ENCODE results near the gene ZNF80. TPM values are rescaled to one million over a fixed set of nuclear protein-coding genes. Genes with fewer than 3 reads are reported as not detected.
"Not testable (repeated sequence)": the region's sequence is repeated elsewhere in the genome, so short reads cannot be mapped to it uniquely, and the experiment has no call there.

The ZNF80 gene
- total RNA-seq (under 1 TPM; 0.65 to 0.97 TPM), total RNA-seq (0.83 to 1.7 reads per million in 2 donors)

DNA sequence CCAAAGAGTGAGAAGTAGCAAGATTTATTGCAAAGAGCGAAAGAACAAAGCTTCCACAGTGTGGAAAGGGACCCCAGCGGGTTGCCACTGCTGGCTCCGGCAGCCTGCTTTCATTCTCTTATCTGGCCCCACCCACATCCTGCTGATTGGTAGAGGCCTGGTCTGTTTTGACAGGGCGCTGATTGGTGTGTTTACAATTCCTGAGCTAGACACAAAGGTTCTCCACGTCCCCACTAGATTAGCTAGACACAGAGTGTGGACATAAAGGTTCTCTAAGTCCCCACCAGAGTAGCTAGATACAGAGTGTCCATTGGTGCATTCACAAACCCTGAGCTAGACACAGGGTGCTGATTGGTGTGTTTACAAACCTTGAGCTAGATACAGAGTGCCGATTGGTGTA, at the start of gene ZNF80:
TSS of gene ZNF80 (minus strand) at position 101 of the 400 bp plus-strand sequence. CDS start 504 bp downstream, outside the sequence.
- not testable (repeated sequence) for DNase-seq; ATAC-seq; H3K27me3 Mint-ChIP-seq; H3K36me3 Mint-ChIP-seq (ENCODE audit: low read depth); H3K9me3 ChIP-seq (ENCODE audit: control insufficient read depth, low read length, poor library complexity, severe bottlenecking)
- Mint-ChIP-seq H3K4me1 (peaks cover 18% of the 10 kb centered on the region), H3K4me3 (peak within 1 kb of the TSS; percentile 69), H3K27ac (peak within 1 kb of the TSS; percentile 73)

DNA sequence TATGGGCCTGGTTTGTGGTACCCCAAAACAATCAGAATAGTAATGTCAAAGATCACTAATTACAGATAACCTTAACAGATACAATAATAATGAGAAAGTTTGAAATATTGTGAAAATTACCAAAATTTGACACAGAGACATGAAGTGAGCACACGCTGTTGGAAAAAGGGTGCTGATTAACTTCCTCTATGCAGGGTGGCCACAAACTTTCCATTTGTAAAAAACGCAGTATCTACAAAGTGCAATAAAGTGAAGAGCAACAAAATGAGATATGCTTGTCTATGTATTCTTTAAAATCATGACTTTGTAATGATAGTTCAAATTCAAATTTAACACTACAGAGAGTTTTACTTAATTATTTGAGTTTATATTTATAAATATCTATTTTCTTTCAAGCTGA, 48.9 kb upstream of the ZNF80 start:
- no peak for ATAC-seq
- no peak for DNase-seq
- Mint-ChIP-seq H3K4me3 (peak overlapping the region; percentile 80), H3K27me3 (no peaks in the 10 kb centered on the region), H3K36me3 (ENCODE audit: low read depth) (no peaks in the 10 kb centered on the region), H3K4me1 (peaks cover 22% of the 10 kb centered on the region), H3K27ac (peak overlapping the region; percentile 94)
- H3K9me3 ChIP-seq (ENCODE audit: control insufficient read depth, low read length, poor library complexity, severe bottlenecking) = no peaks in the 10 kb centered on the region

DNA sequence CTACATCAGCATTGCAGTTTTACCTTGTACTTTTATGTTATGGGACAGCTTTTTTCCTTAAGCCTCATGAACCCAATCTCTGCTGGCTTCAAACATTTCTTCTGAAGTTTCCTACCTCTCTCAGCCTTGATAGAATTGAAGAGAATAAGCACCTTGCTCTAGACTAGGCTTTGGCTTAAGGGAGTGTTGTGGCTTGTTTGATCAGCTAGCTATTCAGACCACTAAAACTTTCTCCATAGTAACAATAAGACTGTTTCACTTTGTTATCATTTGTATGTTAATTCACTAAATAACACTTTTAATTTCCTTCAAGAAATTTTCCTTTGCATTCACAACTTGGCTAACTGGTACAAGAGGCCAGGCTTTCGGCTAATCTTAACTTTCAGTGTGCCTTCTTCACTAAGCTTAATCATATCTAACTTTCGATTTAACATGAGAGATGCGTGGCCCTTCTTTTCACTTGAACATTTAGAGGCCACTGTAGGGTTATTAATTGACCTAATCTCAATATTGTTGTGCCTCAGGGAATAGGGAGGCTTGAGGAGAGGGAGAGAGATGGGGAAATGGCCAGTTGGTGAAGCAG, 48.4 kb upstream of the ZNF80 start:
- H3K27me3 Mint-ChIP-seq = no peaks in the 10 kb centered on the region
- H3K4me3 Mint-ChIP-seq = peak overlapping the region; percentile 80
- peaks cover 17% of the 10 kb centered on the region for H3K4me1 Mint-ChIP-seq
- no peak for DNase-seq
- ATAC-seq = peak; percentile 92
- H3K9me3 ChIP-seq (ENCODE audit: control insufficient read depth, low read length, poor library complexity, severe bottlenecking) = no peaks in the 10 kb centered on the region
- H3K27ac Mint-ChIP-seq = peak overlapping the region; percentile 94
- H3K36me3 Mint-ChIP-seq (ENCODE audit: low read depth) = no peaks in the 10 kb centered on the region

DNA sequence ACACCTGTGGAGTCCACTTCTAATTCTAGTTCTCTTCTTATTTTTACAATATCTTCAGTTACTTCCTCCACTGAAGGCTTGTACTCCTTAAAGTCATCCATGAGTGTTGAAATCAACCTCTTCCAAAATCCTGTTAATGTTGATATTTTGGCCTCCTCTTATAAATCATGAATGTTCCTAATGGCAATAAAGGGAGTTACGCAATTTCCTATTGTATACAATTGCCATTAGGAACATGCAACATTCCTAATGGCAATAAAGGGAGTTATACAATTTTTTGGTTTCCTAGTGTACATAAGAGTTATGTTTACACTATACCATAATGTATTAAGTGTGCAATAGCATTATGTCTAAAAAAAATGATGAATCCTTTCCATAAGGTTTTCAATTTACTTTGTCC, 47.3 kb upstream of the ZNF80 start:
- peak overlapping the region; percentile 94 for H3K27ac Mint-ChIP-seq
- no peak for ATAC-seq
- no peak for DNase-seq
- H3K4me1 Mint-ChIP-seq = peaks cover 12% of the 10 kb centered on the region
- H3K36me3 Mint-ChIP-seq (ENCODE audit: low read depth) = no peaks in the 10 kb centered on the region
- H3K9me3 ChIP-seq (ENCODE audit: control insufficient read depth, low read length, poor library complexity, severe bottlenecking) = no peaks in the 10 kb centered on the region
- H3K4me3 Mint-ChIP-seq = no peak overlapping the region
- no peaks in the 10 kb centered on the region for H3K27me3 Mint-ChIP-seq

DNA sequence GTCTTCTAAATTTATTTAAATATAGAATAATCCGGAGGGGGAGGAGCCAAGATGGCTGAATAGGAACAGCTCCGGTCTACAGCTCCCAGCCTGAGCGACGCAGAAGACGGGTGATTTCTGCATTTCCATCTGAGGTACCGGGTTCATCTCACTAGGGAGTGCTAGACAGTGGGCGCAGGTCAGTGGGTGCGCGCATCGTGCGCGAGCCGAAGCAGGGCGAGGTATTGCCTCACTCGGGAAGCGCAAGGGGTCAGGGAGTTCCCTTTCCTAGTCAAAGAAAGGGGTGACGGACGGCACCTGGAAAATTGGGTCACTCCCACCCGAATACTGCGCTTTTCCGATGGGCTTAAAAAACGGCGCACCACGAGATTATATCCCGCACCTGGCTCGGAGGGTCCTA, 39.5 kb upstream of the ZNF80 start:
- not testable (repeated sequence) for H3K27ac Mint-ChIP-seq; H3K9me3 ChIP-seq (ENCODE audit: control insufficient read depth, low read length, poor library complexity, severe bottlenecking); H3K27me3 Mint-ChIP-seq; H3K4me1 Mint-ChIP-seq; ATAC-seq; H3K4me3 Mint-ChIP-seq; DNase-seq; H3K36me3 Mint-ChIP-seq (ENCODE audit: low read depth)

DNA sequence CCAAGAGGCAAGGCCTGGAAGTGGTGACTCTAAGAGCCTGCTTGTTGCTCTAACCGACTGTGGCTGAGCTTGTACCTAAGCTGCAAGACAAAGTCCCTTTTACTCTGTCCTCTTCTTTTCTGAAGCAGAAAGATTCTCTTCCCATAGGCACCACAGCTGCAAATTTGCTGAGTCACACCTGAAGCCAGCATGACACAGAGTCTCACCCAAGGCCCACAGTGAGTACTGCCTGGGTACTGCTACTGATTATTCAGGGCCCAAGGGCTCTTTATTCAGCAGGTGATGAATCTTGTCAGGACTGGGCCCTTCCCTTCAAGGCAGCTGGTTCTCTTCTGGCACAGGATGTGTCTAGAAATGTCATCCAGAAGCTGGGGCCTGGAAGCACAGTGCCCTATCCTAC, 37.6 kb upstream of the ZNF80 start:
- DNase-seq (no peak), ATAC-seq (no peak)
- H3K27me3 Mint-ChIP-seq = no peaks in the 10 kb centered on the region
- no peak overlapping the region for H3K4me3 Mint-ChIP-seq
- H3K9me3 ChIP-seq (ENCODE audit: control insufficient read depth, low read length, poor library complexity, severe bottlenecking) = no peaks in the 10 kb centered on the region
- H3K27ac Mint-ChIP-seq = no peak overlapping the region
- H3K4me1 Mint-ChIP-seq = no peaks in the 10 kb centered on the region
- H3K36me3 Mint-ChIP-seq (ENCODE audit: low read depth) = no peaks in the 10 kb centered on the region

DNA sequence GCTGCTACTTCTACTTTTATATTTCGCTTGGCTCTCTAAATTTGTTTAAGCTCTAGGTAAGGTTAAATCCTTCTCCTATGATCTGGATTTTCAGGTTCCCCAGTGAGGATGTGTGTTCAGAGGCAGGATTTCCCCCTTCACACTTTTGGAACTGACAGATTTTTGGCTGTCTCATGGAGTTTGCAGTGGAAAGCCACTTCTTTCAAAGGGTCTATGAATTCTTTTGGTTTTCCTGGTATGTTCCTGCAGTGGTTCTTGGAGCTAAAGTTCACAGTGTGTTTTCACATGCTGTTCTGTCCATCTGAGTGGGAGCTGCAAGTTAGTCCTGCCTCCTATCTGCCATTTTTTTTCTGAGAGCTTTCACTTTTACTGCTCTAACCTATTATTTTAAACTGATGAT, 34.9 kb upstream of the ZNF80 start:
- H3K4me1 Mint-ChIP-seq = no peaks in the 10 kb centered on the region

DNA sequence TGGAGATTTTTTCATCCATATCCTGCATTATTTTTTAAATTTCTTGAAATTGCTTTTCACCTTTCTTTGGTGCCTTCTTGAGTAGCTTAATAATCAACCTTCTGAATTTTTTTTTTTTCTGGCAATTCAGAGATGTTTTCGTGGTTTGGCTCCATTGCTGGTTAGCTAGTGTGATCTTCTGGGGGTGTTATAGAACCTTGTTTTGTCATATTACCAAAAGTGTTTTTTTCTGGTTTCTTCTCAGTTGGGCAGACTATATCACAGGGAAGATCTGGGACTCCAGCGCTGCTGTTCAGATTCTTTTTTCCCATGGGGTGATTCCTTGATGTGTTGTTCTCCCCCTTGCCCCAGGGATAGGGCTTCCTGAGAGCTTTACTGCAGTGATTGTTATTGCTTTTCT, 32.6 kb upstream of the ZNF80 start:
- H3K9me3 ChIP-seq (ENCODE audit: control insufficient read depth, low read length, poor library complexity, severe bottlenecking) = no peaks in the 10 kb centered on the region
- Mint-ChIP-seq H3K4me1 (no peaks in the 10 kb centered on the region), H3K36me3 (ENCODE audit: low read depth) (no peaks in the 10 kb centered on the region), H3K27ac (no peak overlapping the region), H3K4me3 (no peak overlapping the region), H3K27me3 (no peaks in the 10 kb centered on the region)
- ATAC-seq = no peak
- no peak for DNase-seq

More for the DNA sequence above, 34.9 kb upstream of the ZNF80 start:
- no peak overlapping the region for H3K27ac Mint-ChIP-seq
- H3K36me3 Mint-ChIP-seq (ENCODE audit: low read depth) = no peaks in the 10 kb centered on the region
- H3K27me3 Mint-ChIP-seq = no peaks in the 10 kb centered on the region
- DNase-seq (no peak), ATAC-seq (no peak)
- no peaks in the 10 kb centered on the region for H3K9me3 ChIP-seq (ENCODE audit: control insufficient read depth, low read length, poor library complexity, severe bottlenecking)
- no peak overlapping the region for H3K4me3 Mint-ChIP-seq

DNA sequence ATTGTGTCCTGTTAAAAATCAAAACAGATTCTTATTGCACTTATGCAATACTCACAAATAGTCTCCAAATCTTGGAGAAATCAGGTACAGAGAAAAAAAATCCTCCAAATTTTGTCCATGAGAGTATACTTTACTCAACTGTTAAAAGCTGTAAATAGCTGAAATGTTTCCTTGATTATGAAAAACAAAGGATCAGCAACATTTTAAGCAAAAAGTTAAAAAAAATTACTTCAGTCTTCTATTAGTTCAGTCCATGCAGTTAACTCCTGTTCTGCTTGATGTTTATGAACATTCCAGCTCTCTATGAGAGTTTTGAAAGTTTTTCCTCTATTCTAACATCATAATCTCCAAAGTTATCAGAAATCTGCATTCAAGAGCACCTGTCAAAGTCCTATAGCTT, 22.8 kb upstream of the ZNF80 start:
- H3K27ac Mint-ChIP-seq = no peak overlapping the region
- H3K27me3 Mint-ChIP-seq = no peaks in the 10 kb centered on the region
- no peaks in the 10 kb centered on the region for H3K36me3 Mint-ChIP-seq (ENCODE audit: low read depth)

DNA sequence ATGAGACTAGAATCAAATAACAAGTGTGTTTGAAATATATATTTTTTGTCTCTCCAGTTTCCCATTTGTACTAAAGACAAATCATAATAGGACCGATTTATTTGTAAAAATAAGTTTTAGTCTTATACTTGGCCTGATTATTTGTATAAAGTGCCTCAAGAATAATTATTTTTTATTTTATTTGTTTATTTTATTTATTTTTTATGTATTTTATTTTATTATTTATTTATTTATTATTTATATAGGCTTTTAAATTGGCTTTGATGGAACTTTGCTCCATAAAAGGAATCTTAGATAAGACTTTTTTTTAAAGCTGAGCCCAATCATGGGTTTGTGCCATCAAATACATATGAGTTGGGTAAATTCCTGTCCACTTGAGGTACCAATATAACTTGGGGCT, 22.2 kb upstream of the ZNF80 start:
- DNase-seq = no peak
- no peak overlapping the region for H3K27ac Mint-ChIP-seq
- H3K36me3 Mint-ChIP-seq (ENCODE audit: low read depth) = no peaks in the 10 kb centered on the region
- H3K4me1 Mint-ChIP-seq = peaks cover 2% of the 10 kb centered on the region
- no peak overlapping the region for H3K4me3 Mint-ChIP-seq
- H3K9me3 ChIP-seq (ENCODE audit: control insufficient read depth, low read length, poor library complexity, severe bottlenecking) = no peaks in the 10 kb centered on the region
- no peaks in the 10 kb centered on the region for H3K27me3 Mint-ChIP-seq
- ATAC-seq = no peak

More for the DNA sequence above, 22.8 kb upstream of the ZNF80 start:
- Mint-ChIP-seq H3K4me3 (no peak overlapping the region), H3K4me1 (peaks cover 2% of the 10 kb centered on the region)
- DNase-seq (no peak), ATAC-seq (no peak)
- no peaks in the 10 kb centered on the region for H3K9me3 ChIP-seq (ENCODE audit: control insufficient read depth, low read length, poor library complexity, severe bottlenecking)

DNA sequence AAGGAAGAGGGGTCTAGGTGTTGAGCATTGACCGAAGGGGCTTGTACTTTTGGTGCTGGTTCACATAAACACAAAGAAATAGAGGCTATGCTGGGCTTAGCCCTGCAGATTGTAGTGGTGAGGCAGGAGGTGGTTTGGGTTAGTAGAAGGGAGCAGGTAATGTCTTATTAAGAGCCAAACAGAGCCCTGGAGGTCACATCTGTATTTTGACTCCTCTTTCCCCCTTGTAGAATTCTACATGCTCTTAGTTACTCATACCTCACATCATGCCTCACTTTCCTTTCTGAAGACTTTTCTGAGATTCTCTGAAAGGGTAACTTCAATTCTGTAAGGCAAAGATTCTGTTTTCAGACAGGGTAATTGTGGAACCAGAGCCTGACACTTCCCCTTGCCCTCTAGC, 16.1 kb upstream of the ZNF80 start:
- no peak for ATAC-seq
- Mint-ChIP-seq H3K4me1 (peaks cover 9% of the 10 kb centered on the region), H3K36me3 (ENCODE audit: low read depth) (no peaks in the 10 kb centered on the region), H3K27me3 (no peaks in the 10 kb centered on the region), H3K4me3 (no peak overlapping the region), H3K27ac (peak overlapping the region; percentile 16)
- DNase-seq = no peak
- H3K9me3 ChIP-seq (ENCODE audit: control insufficient read depth, low read length, poor library complexity, severe bottlenecking) = no peaks in the 10 kb centered on the region

DNA sequence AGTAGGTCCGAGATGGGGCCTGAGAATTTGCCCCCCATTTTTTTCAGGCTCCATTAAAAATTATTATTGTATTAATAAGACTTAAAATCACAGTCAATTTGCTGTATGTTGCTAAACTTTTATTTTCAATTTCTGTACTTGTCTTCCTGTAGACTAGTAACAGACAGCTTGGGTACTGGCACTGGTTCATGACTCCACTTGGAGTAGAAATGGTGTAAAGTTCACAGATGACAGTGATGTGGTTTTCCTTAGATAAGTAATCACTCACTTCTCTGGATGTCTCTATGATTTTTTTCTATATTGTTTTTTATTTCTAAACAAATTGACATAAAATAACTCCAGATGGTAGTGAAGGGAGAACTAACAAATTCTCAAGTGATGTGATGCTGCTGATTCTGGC, 15.6 kb upstream of the ZNF80 start:
- Mint-ChIP-seq H3K36me3 (ENCODE audit: low read depth) (no peaks in the 10 kb centered on the region), H3K27ac (peak overlapping the region; percentile 16)
- no peak for ATAC-seq

DNA sequence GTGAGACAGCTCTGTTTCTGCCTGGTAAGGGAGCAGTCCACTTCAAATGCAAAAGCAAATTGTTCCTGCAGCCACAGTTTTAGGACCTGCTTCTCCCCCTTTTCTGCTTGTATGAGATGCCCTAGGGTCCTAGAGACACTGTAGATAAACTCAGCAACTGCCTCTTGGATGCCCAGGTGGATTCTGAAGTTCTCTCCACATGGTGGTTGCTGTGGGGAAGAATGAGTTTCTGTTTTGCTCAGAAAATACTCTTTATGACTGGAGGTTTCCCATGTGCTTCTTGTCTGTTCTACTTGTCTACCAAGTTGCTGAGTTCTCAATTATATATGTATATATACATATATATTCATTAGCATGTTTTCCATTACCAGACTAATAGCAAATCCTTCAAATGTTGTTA, 5.6 kb upstream of the ZNF80 start:
- Mint-ChIP-seq H3K27me3 (no peaks in the 10 kb centered on the region), H3K4me3 (no peak overlapping the region), H3K4me1 (no peaks in the 10 kb centered on the region), H3K27ac (no peak overlapping the region), H3K36me3 (ENCODE audit: low read depth) (no peaks in the 10 kb centered on the region)
- H3K9me3 ChIP-seq (ENCODE audit: control insufficient read depth, low read length, poor library complexity, severe bottlenecking) = no peaks in the 10 kb centered on the region
- DNase-seq (no peak), ATAC-seq (no peak)

More for the DNA sequence above, 15.6 kb upstream of the ZNF80 start:
- H3K4me1 Mint-ChIP-seq = peaks cover 9% of the 10 kb centered on the region
- H3K27me3 Mint-ChIP-seq = no peaks in the 10 kb centered on the region
- DNase-seq = no peak
- no peak overlapping the region for H3K4me3 Mint-ChIP-seq
- H3K9me3 ChIP-seq (ENCODE audit: control insufficient read depth, low read length, poor library complexity, severe bottlenecking) = no peaks in the 10 kb centered on the region

DNA sequence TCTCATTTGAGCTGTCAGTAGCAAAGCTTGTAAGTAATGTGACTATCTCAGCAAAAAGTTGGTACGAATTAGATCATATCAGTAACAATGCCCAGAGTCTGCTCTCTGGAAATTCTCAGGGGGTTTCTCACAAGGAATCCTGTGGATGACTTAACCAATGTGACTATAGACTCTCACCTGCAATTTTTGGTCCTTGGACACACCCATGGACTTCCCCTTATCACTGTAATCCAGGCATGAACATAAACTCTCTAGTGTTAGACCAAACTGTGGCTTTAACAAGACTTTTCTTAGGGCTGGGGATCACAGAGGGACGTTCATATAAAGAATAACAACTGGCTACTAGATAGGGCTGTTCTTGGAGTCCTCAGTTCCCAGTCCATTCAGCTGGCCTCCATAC, 3.9 kb upstream of the ZNF80 start:
- Mint-ChIP-seq H3K4me1 (peaks cover 4% of the 10 kb centered on the region), H3K4me3 (no peak overlapping the region), H3K27me3 (no peaks in the 10 kb centered on the region), H3K36me3 (ENCODE audit: low read depth) (no peaks in the 10 kb centered on the region), H3K27ac (no peak overlapping the region)
- ATAC-seq (no peak), DNase-seq (no peak)
- no peaks in the 10 kb centered on the region for H3K9me3 ChIP-seq (ENCODE audit: control insufficient read depth, low read length, poor library complexity, severe bottlenecking)
